ENCODE measurements around the gene ADARB2. TPM values are rescaled to one million over a fixed set of nuclear protein-coding genes. Genes with fewer than 3 reads are reported as not detected.

ADARB2 gene
- total and polyA plus RNA-seq, 10 of the 15 experiments (the other 5 are each of a cell fraction or from before 2014, with no cell fraction given), result 0.02 to 4.1 (median 0.76) TPM

GRCh38 chr10:1413256-1413655 lies 324.1 kb downstream of the ADARB2 start:
- H3K36me3 ChIP-seq (ENCODE audit: control insufficient read depth in 2 of 2, insufficient read depth in 2 of 2, low read length in 1 of 2), result no peaks in the 10 kb centered on the region
- BruUV-seq (replicated peaks), result no TSS peak
- FAIRE-seq, result no peak

More at GRCh38 chr10:1413256-1413655, 324.1 kb downstream of the ADARB2 start:
- H2AFZ ChIP-seq (ENCODE audit: control insufficient read depth, low read depth, low read length), result no peak overlapping the region
- no peaks in the 10 kb centered on the region for H3K9me3 ChIP-seq (replicated peaks; ENCODE audit: control insufficient read depth, insufficient read depth, low read length)
- H3K79me2 ChIP-seq (ENCODE audit: control insufficient read depth, insufficient read depth, low read length), result no peaks in the 10 kb centered on the region
- TF ChIP-seq BCL3 (IDR thresholded peaks at IDR 0.05; ENCODE audit: borderline replicate concordance, insufficient read depth, low read depth, low read length, poor library complexity, severe bottlenecking) (no peak), TAF1 (IDR thresholded peaks at IDR 0.05; ENCODE audit: borderline replicate concordance, low read depth, low read length) (no peak), ZNF687 (IDR thresholded peaks at IDR 0.05) (no peak)
- SMC1A ChIA-PET (ENCODE audit: uncharacterized antibody, unreplicated experiment), result no interaction called here
- RAD21 ChIA-PET (ENCODE audit: unreplicated experiment), result no interaction called here
- no peak overlapping the region for H3K4me3 ChIP-seq
- POLR2A ChIA-PET, result no interaction called here
- DNase-seq (ENCODE audit: low read depth, low spot score) (no peak), ATAC-seq (no peak)
- intact Hi-C loops (cut with micrococcal nuclease; ENCODE audit: unreplicated experiment) (no loop called here), in situ Hi-C loops (cut with MboI) (no loop called here)
- CTCF ChIA-PET, result interaction anchor here (0.9 to 1.7 kb wide), 2 partner anchors 8 to 47 kb away, joined by 3 to 9 read pairs; no protein-coding TSS in a partner anchor
- no peaks in the 10 kb centered on the region for H3K4me1 ChIP-seq (ENCODE audit: control insufficient read depth, insufficient read depth, low read length)
- no peaks in the 10 kb centered on the region for H4K20me1 ChIP-seq (ENCODE audit: control insufficient read depth, insufficient read depth)
- no peak overlapping the region for H3K27ac ChIP-seq (ENCODE audit: control insufficient read depth, insufficient read depth)
- no peaks in the 10 kb centered on the region; a peak in 1 of 4 replicates for H3K27me3 ChIP-seq (replicated peaks in 1 of 2; ENCODE audit: control insufficient read depth in 2 of 2, insufficient read depth in 2 of 2, low read length in 1 of 2)
- WGBS (ENCODE audit: insufficient coverage, insufficient replicate concordance, low lambda C conversion rate, missing lambda C conversion rate), result 62% methylated on average over 11 of the region's 11 CpGs
- H3K9ac ChIP-seq (ENCODE audit: control insufficient read depth, insufficient read depth, low read length), result no peak overlapping the region
- no peak overlapping the region for H3K4me2 ChIP-seq (ENCODE audit: control insufficient read depth, insufficient read depth)

Measured in GM12878 (cell line).